ENCODE data around the gene GUCY2C. TPM values are rescaled to one million over a fixed set of nuclear protein-coding genes. Genes with fewer than 3 reads are reported as not detected.
A peak's percentile ranks its signal among the peaks of the same experiment; 100 is the strongest.

The GUCY2C gene
- total RNA-seq (2014; rRNA removed; shearing (Covaris generic)) = 0.16 and 0.31 TPM in 2 replicates
- 0.31 and 0.32 TPM in 2 replicates for total RNA-seq (2022)
- Bru-seq, nascent RNA = percentile 23 among the genes with signal in this experiment
- BruChase-seq, experiment 1, labeled RNA remaining after a 6-hour chase = percentile 2 among the genes with signal in this experiment
- BruChase-seq, experiment 2, labeled RNA remaining after a 2-hour chase = percentile 17 among the genes with signal in this experiment
- long read RNA-seq, partial matches to known transcripts = 1 of 2 reads
- long read RNA-seq, other reads (novel, unspliced or antisense) = 1 of 2 reads

GRCh38 chr12:14696265-14696741, at the start of gene GUCY2C:
GUCY2C (minus strand) TSS chr12:14696599; CDS start chr12:14696448, 151 bp downstream.
- Histone ChIP-seq H3K36me3 (ENCODE audit: insufficient read depth, low read length) (no peaks in the 10 kb centered on the region), H2AFZ (ENCODE audit: low read length) (peak within 1 kb of the TSS; percentile 51; the same call in 1 of the 2 replicates), H3K4me2 (ENCODE audit: low read length) (no peak within 1 kb of the TSS), H3K4me1 (ENCODE audit: insufficient read depth, low read length, poor library complexity, severe bottlenecking) (no peaks in the 10 kb centered on the region), H3K9me2 (ENCODE audit: insufficient read depth, low read length) (no peaks in the 10 kb centered on the region), H3K4me3 (ENCODE audit: low read depth, low read length, poor library complexity, severe bottlenecking) (no peak within 1 kb of the TSS), H4K20me1 (ENCODE audit: insufficient read depth, low read length) (no peaks in the 10 kb centered on the region), H3K79me2 (ENCODE audit: insufficient read depth, low read depth, low read length) (no peaks in the 10 kb centered on the region), H3K27ac (ENCODE audit: low read depth, low read length, poor library complexity, severe bottlenecking) (no peak within 1 kb of the TSS), H3K9me3 (ENCODE audit: low read length) (no peaks in the 10 kb centered on the region)
- no peak for TF ChIP-seq CTCF (conservative IDR thresholded peaks at IDR 0.05; ENCODE audit: low read length)
- TF ChIP-seq EZH2phosphoT487 (IDR thresholded peaks at IDR 0.05; ENCODE audit: borderline replicate concordance, low read depth, low read length) = no peak
- ChIA-PET POLR2A (no interaction called here), CTCF (ENCODE audit: unreplicated experiment) (interaction anchor here (0.6 kb wide), 1 partner anchor 144 kb away, joined by 3 read pairs; no protein-coding TSS in a partner anchor)
- DNase-seq (ENCODE audit: low spot score) = no peak
- intact Hi-C loops (cut with micrococcal nuclease; ENCODE audit: unreplicated experiment) = no loop called here
- BruUV-seq (replicated peaks) = no TSS peak

GRCh38 chr12:14743061-14743460, 46.7 kb upstream of the GUCY2C start:
- CTCF ChIA-PET (ENCODE audit: unreplicated experiment) = no interaction called here
- Histone ChIP-seq H3K9me3 (ENCODE audit: low read length) (peaks cover 23% of the 10 kb centered on the region; the same call in 1 of the 2 replicates), H3K27ac (ENCODE audit: low read depth, low read length, poor library complexity, severe bottlenecking) (no peak overlapping the region), H3K4me3 (ENCODE audit: low read depth, low read length, poor library complexity, severe bottlenecking) (no peak overlapping the region), H4K20me1 (ENCODE audit: insufficient read depth, low read length) (no peaks in the 10 kb centered on the region), H3K79me2 (ENCODE audit: insufficient read depth, low read depth, low read length) (no peaks in the 10 kb centered on the region), H3K4me2 (ENCODE audit: low read length) (no peak overlapping the region), H3K4me1 (ENCODE audit: insufficient read depth, low read length, poor library complexity, severe bottlenecking) (peaks cover 10% of the 10 kb centered on the region), H2AFZ (ENCODE audit: low read length) (no peak overlapping the region), H3K9me2 (ENCODE audit: insufficient read depth, low read length) (no peaks in the 10 kb centered on the region), H3K36me3 (ENCODE audit: insufficient read depth, low read length) (no peaks in the 10 kb centered on the region; the same call in 1 of the 2 replicates)
- TF ChIP-seq EZH2phosphoT487 (IDR thresholded peaks at IDR 0.05; ENCODE audit: borderline replicate concordance, low read depth, low read length) (no peak), CTCF (conservative IDR thresholded peaks at IDR 0.05; ENCODE audit: low read length) (no peak)
- BruUV-seq (replicated peaks) = no TSS peak
- intact Hi-C loops (cut with micrococcal nuclease; ENCODE audit: unreplicated experiment) = no loop called here
- no peak for DNase-seq (ENCODE audit: low spot score)
- POLR2A ChIA-PET = no interaction called here

- intact Hi-C loops (cut with micrococcal nuclease; ENCODE audit: unreplicated experiment) = no loop called here
- H3K79me2 ChIP-seq (ENCODE audit: insufficient read depth, low read depth, low read length) = no peaks in the 10 kb centered on the region
- no peak overlapping the region for H2AFZ ChIP-seq (ENCODE audit: low read length)
- H3K9me2 ChIP-seq (ENCODE audit: insufficient read depth, low read length) = no peaks in the 10 kb centered on the region
- no peaks in the 10 kb centered on the region; the same call in 1 of the 2 replicates for H3K36me3 ChIP-seq (ENCODE audit: insufficient read depth, low read length)
- no peak for DNase-seq (ENCODE audit: low spot score)
- H3K4me2 ChIP-seq (ENCODE audit: low read length) = no peak overlapping the region
- peaks cover 23% of the 10 kb centered on the region; the same call in 1 of the 2 replicates for H3K9me3 ChIP-seq (ENCODE audit: low read length)
- H3K4me1 ChIP-seq (ENCODE audit: insufficient read depth, low read length, poor library complexity, severe bottlenecking) = peaks cover 10% of the 10 kb centered on the region
- ChIA-PET CTCF (ENCODE audit: unreplicated experiment) (no interaction called here), POLR2A (no interaction called here)
- no TSS peak for BruUV-seq (replicated peaks)
- no peaks in the 10 kb centered on the region for H4K20me1 ChIP-seq (ENCODE audit: insufficient read depth, low read length)
- TF ChIP-seq EZH2phosphoT487 (IDR thresholded peaks at IDR 0.05; ENCODE audit: borderline replicate concordance, low read depth, low read length) = no peak
- no peak for TF ChIP-seq CTCF (conservative IDR thresholded peaks at IDR 0.05; ENCODE audit: low read length)
- H3K4me3 ChIP-seq (ENCODE audit: low read depth, low read length, poor library complexity, severe bottlenecking) = no peak overlapping the region
- no peak overlapping the region for H3K27ac ChIP-seq (ENCODE audit: low read depth, low read length, poor library complexity, severe bottlenecking)
Observed at GRCh38 chr12:14741942-14742341, 45.5 kb upstream of the GUCY2C start.
